ENCODE measurements around the gene BSG.

DNA sequence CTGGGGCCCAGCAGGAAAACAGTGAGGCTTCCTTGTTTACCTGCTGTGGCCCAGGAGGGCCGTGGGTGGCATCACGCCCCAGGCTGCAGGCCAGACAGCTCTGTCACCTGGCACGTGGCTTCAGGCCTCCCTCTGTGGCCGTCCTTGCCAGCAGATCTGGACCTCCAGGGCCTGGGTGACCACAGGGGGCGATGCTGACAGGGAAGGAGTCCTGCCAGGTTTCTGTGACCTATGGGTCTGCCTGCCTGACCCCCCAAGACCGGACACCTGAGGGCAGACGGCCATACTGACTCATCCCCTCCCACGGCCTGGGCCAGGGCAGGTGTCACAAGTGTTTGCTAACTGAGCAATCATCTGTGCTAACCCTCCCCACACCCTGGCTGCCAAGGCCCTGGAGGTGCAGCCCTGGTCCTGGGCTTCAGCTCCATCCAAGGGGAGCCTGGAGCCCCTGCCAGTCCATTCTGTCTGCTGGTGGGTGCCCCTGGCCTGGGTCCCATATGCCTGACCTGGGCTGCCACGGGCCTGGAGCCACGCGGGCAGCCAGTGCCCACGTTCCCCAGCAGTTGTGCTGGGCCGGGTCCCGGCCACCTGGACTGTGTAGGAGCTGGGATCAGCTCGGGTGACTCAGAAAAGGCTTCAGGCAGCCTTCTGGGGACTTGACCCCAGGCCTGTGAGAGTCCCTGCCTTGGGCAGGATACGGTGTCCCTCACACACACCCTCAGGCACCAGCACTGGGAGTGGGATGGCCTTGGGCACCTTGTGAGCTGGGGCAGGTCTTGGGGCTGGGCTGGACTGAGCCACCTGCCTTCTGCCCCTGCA lies 37.2 kb upstream of the BSG start:
- TF ChIP-seq CTCF (tag by site-specific recombination; IDR thresholded peaks at IDR 0.05) (no peak), ZBTB49 (tag by site-specific recombination; IDR thresholded peaks at IDR 0.05; ENCODE audit: low read depth) (no peak), REPIN1 (tag by site-specific recombination; IDR thresholded peaks at IDR 0.05; ENCODE audit: low read depth) (no peak), ZNF596 (tag by site-specific recombination; IDR thresholded peaks at IDR 0.05) (no peak)
- TF ChIP-seq, protein P1, sequence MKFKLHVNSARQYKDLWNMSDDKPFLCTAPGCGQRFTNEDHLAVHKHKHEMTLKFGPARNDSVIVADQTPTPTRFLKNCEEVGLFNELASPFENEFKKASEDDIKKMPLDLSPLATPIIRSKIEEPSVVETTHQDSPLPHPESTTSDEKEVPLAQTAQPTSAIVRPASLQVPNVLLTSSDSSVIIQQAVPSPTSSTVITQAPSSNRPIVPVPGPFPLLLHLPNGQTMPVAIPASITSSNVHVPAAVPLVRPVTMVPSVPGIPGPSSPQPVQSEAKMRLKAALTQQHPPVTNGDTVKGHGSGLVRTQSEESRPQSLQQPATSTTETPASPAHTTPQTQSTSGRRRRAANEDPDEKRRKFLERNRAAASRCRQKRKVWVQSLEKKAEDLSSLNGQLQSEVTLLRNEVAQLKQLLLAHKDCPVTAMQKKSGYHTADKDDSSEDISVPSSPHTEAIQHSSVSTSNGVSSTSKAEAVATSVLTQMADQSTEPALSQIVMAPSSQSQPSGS (tag by site-specific recombination; IDR thresholded peaks at IDR 0.05; ENCODE audit: low read depth): no peak
- TF ChIP-seq, protein P2, sequence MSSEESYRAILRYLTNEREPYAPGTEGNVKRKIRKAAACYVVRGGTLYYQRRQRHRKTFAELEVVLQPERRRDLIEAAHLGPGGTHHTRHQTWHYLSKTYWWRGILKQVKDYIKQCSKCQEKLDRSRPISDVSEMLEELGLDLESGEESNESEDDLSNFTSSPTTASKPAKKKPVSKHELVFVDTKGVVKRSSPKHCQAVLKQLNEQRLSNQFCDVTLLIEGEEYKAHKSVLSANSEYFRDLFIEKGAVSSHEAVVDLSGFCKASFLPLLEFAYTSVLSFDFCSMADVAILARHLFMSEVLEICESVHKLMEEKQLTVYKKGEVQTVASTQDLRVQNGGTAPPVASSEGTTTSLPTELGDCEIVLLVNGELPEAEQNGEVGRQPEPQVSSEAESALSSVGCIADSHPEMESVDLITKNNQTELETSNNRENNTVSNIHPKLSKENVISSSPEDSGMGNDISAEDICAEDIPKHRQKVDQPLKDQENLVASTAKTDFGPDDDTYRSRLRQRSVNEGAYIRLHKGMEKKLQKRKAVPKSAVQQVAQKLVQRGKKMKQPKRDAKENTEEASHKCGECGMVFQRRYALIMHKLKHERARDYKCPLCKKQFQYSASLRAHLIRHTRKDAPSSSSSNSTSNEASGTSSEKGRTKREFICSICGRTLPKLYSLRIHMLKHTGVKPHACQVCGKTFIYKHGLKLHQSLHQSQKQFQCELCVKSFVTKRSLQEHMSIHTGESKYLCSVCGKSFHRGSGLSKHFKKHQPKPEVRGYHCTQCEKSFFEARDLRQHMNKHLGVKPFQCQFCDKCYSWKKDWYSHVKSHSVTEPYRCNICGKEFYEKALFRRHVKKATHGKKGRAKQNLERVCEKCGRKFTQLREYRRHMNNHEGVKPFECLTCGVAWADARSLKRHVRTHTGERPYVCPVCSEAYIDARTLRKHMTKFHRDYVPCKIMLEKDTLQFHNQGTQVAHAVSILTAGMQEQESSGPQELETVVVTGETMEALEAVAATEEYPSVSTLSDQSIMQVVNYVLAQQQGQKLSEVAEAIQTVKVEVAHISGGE (tag by site-specific recombination; conservative IDR thresholded peaks at IDR 0.05; ENCODE audit: low read depth): no peak
- TF ChIP-seq, protein P3, sequence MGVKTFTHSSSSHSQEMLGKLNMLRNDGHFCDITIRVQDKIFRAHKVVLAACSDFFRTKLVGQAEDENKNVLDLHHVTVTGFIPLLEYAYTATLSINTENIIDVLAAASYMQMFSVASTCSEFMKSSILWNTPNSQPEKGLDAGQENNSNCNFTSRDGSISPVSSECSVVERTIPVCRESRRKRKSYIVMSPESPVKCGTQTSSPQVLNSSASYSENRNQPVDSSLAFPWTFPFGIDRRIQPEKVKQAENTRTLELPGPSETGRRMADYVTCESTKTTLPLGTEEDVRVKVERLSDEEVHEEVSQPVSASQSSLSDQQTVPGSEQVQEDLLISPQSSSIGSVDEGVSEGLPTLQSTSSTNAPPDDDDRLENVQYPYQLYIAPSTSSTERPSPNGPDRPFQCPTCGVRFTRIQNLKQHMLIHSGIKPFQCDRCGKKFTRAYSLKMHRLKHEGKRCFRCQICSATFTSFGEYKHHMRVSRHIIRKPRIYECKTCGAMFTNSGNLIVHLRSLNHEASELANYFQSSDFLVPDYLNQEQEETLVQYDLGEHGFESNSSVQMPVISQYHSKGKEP (tag by site-specific recombination; IDR thresholded peaks at IDR 0.05): no peak
